IPS-NIHi7 (cell line): ENCODE data around the gene DCUN1D3.
"Not testable (repeated sequence)": the region's sequence is repeated elsewhere in the genome, so short reads cannot be mapped to it uniquely, and the experiment has no call there.

Source experiments
- DNase-seq: peaks from one replicate; pipeline ENCODE4 v3.0.0; 2012; ENCODE audit warnings: mixed read lengths; ENCODE audit errors: extremely low spot score

DCUN1D3 gene

DNA sequence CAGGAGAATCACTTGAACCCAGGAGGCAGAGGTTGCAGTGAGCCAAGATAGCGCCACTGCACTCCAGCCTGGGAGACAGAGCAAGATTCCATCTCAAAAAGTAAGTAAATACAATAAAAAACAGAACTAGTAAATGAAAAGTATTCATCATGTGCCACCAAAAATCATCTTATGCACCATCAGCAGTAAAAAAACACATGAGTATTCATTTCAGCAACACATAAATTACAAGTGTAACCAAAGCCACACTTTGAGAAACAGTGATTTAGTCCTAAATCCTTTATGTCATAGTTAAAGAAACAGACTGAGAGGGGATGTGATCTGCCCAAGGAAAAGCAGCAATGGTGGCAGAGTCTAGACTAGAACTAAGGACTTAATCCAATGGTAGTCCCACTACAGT, 13.0 kb downstream of the DCUN1D3 start:
- DNase-seq = no peak

- DNase-seq = no peak
Observed at GRCh38 chr16:20886320-20886719, 13.8 kb downstream of the DCUN1D3 start.

- no peak for DNase-seq
Observed at GRCh38 chr16:20884240-20884556, 16.0 kb downstream of the DCUN1D3 start.

GRCh38 chr16:20883554-20884239, 16.5 kb downstream of the DCUN1D3 start:
- no peak for DNase-seq

GRCh38 chr16:20881503-20881878, 18.7 kb downstream of the DCUN1D3 start:
- DNase-seq = no peak

DNA sequence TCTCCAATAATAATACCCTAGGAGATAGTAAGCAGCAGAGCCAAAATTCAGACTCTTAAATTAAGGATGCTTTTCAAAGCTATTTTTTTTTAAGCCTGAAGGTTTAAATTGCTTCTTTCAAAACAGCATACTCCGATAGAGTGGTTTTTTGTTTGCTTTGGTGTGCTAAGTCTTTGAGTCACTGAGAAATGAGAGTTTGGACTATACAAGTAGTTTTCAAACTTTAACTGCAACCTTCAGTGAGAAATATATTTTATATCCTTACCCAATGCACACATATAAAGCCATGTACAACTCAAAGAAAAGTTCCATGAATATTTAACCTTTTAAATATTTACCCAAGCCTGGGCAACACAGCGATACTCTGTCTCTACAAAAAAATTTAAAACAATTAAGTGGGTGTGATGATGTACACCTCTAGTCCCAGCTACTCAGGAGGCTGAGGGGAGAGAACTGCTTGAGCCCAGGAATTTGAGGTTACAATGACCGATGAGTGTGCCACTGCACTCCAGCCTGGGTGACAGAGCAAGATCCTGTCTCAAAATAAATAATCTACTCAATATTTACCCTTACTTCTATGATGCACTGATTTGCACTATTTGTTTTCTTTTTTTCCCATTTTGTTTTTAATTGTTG, 19.2 kb downstream of the DCUN1D3 start:
- no peak for DNase-seq

DNA sequence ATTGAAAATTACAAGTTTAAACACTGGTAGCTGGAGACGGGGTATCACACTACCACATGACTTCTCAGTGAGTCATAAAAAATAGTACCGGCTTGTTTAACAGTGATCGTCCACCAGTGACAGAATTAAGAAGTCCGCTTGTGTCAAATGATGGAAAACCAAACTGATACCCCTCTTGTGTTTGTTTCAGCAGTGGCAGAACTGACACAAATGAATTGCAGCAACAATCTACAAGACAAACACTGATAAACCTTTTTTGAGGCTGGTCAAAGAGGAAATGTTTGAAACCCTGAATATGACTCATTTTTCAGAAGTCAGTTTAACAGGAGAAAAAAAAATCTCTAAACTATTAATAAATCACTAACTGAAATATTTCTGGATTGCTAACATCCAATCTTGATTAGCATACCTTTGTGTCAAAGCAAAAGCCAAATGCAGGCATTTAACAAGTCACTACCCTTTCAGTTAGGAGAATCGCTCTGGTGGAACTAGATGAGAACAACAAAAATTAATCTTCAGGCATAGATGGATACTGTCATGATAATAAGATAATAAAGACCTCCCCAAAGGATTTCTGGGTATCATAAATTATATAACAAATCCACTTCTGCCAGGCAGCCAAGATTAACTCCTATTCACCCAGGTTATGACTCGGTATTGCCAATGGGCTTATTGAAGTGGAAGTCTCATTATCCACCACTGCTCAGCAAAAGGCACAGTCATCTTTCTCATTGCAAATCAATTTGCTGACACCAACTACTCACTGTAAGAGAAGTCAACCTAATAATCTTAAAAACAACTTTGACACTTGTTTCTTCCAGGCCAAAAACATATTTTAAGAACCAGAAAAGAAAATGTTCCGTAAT, 20.8 kb downstream of the DCUN1D3 start:
- no peak for DNase-seq

- DNase-seq = no peak
Observed at GRCh38 chr16:20878682-20879147, 21.4 kb downstream of the DCUN1D3 start.

- DNase-seq = no peak
Observed at GRCh38 chr16:20875355-20875650, 24.9 kb downstream of the DCUN1D3 start.

GRCh38 chr16:20874088-20874581, 26.0 kb downstream of the DCUN1D3 start:
- DNase-seq = no peak

GRCh38 chr16:20873331-20873730, 26.8 kb downstream of the DCUN1D3 start:
- DNase-seq = no peak

DNA sequence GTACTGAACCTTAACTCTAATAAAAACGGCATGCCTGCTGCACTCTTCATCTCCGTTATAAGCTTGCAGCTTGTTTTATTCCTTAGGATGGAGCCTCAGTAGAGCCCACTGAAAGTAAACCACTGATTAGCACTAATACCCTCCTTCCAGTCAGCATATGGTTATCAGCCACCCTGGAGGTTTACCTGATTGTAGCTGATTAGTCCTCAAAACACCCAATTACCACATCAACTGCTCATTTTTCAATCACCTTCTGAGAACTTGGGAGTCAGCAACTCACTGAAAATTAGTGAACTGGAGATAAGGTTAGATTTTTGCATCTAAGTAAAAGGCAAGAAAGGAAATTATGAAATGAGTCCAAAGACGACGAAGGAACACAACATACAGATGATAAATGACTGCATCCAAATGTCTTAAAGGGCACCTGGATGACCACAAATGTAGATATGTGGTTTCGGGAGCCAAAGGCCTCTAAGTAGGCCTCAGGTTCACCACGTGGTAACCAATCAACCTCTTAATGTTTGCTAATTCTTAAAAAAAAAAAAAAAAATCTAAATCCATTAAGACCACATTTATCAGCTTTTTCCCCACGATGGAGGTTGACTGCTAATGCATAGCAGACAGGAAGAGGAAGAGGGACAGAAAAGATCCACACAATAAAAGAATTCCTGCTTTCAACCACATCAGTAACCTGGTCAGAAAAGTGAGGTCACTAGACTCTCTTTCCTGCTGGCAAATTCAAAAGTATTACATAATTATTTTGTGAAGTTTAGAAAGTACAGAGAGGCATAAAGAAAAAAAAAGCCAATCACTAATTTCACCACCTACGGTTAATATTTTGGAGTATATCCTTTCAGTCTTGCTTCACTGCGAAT, 28.0 kb downstream of the DCUN1D3 start:
- DNase-seq = no peak

DNA sequence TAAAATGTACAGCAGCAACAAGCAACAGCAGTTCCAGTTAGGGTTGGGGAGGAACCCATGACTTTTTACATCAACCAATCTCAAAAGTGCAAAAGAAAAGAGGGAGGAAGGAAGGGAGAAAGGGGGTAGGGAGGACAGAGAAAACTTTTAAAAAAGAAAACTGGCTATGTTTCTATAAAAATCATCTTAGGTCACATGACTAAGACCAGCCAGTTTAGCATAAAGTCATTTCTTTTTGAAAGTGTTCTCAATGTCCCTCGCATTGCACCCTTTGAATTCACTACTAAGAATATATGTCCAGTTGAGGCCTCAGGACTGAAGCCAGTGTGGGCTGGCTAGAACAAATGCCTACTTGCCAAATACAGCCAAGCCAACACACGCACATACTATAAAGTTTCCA, 28.9 kb downstream of the DCUN1D3 start:
- DNase-seq = no peak

GRCh38 chr16:20870122-20870820, 29.9 kb downstream of the DCUN1D3 start:
- DNase-seq = no peak

DNA sequence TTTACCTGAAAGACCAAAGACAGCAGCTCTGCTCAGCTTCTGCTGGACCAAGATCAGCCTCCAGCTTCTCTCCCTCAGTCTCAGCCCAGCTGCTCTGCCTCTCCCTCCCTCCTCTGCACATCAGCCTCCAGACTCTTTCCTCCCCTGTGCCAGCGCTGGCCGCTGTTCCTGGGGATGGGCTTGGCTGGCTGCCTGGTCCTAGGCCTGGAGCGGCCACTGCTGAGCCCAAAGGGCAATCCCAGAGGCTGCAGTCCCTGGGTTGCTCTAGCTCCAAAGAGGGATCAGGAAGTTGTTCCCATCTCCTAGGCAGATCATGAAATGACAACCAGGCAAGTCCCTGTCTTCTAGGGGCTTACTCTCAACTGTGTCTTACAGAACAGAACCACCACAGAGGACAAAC, 31.3 kb downstream of the DCUN1D3 start:
- DNase-seq = no peak

DNA sequence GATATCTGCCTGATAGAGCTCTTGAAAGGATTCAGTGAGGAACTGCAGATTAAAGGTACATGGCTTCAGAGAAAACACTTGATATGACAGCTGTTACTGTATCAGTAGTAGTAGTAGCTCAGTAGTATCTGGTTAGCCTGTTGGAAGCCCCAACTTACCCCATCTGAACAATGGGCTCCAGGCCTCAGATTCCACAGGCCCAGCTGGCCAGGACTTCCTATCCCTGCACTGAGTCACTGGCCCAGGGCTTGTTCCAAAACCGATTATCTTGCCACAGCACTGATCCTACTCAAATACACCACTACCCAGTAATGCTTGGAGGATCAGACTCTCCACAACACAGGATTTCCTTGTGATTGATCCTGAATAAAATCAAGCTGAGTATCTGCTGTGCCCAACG, 32.6 kb downstream of the DCUN1D3 start:
- DNase-seq = no peak

DNA sequence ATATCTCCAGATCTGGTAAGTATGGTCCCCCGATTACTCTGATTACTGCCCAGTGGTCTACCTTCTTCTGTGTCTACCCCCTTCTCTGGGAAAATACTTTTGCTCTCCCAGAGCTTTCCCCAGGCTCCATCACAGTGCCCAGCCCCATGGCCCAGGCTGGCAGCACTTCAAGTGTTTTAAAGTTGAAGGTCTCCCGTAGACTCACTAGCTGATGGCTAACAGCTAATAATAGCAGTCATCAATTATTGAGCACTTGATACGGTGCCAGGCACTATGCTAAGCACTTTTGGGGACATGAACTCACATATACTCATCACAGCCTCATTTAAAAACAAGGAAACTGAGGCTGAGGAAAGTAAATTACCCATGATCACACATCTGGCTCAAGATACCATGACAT, 33.4 kb downstream of the DCUN1D3 start:
- no peak for DNase-seq

DNA sequence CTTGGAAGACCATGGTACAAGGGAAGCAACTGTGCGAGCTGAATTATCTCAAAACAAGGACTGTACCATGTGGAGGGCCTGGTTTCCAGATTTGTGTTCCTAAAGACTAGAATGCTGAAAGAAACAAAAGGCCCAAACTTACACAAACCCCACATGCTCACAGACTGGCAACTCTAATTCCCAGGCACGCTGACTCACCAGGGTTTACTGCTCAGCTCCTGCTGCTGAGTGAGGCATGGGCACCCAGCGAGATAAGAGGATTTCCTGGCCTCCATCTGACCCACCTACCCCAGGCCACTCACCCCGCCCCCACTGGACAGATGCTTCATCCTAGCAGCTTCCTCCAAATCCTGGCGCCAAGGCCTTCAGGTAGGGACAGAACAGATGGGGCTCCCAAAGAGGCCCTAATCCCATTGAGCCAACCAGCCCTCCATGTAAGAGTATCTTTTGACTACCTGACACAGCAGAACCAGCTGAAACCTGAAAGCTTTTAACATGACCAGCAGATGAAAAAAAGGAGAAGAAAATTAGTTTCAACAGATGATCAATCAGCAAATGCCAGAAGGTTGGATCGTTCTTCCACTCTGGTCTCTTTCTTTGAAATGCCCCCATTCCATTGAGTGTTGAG, 33.9 kb downstream of the DCUN1D3 start:
- DNase-seq = peak; percentile 60

DNA sequence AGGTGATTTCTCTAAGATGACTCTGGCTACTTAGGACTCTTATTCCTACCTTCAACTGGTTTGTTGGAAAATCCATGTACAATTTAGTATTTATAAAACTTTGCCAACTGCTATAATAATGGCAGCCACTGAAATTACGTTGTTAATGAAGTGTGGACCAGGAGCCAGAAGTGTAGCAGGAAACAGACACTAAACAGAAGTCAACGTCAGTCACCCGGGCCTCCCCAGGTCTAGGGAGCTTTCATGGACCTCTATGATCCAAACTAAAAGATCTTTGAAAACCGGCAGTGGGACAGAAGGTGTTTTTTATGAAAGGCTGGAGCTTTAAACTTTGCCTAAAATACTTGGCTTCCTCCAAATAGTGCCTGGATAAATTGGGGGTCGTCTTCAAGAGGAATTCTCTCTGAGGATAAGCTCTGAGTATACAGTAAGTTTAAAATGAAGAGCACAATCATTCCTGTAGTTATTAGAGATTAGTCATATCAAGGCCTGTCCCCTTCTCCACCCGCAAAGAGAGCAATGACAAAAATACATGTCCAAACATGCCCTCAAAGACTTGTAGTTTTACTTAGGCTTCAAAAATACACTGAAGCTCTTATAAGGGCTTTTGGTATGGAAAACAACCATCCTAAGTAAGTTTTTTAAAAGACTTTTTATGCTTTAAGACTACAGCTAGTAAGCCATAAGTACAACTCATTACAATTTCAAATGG, 34.6 kb downstream of the DCUN1D3 start:
- DNase-seq = no peak

DNA sequence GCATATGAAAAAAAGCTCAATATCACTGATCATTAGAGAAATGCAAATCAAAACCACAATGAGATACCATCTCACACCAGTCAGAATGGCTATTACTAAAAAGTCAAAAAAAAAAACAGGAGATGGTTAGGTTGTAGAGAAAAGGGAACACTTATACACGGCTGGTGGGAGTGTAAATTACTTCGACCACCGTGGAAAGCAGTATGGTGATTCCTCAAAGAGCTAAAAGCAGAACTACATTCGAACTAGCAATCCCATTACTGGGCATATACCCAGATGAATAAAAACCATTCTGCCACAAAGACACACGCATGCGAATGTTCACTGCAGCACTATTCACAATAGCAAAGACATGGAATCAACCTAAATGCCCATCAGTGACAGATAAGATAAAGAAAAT, 35.8 kb downstream of the DCUN1D3 start:
- not testable (repeated sequence) for DNase-seq
